ENCODE results near the gene DDO. TPM values are rescaled to one million over a fixed set of nuclear protein-coding genes. Genes with fewer than 3 reads are reported as not detected.
A peak's percentile ranks its signal among the peaks of the same experiment; 100 is the strongest.

DDO gene
- total and polyA plus RNA-seq, 4 donors: 0.79 to 3.1 (median 2.0) TPM

DNA sequence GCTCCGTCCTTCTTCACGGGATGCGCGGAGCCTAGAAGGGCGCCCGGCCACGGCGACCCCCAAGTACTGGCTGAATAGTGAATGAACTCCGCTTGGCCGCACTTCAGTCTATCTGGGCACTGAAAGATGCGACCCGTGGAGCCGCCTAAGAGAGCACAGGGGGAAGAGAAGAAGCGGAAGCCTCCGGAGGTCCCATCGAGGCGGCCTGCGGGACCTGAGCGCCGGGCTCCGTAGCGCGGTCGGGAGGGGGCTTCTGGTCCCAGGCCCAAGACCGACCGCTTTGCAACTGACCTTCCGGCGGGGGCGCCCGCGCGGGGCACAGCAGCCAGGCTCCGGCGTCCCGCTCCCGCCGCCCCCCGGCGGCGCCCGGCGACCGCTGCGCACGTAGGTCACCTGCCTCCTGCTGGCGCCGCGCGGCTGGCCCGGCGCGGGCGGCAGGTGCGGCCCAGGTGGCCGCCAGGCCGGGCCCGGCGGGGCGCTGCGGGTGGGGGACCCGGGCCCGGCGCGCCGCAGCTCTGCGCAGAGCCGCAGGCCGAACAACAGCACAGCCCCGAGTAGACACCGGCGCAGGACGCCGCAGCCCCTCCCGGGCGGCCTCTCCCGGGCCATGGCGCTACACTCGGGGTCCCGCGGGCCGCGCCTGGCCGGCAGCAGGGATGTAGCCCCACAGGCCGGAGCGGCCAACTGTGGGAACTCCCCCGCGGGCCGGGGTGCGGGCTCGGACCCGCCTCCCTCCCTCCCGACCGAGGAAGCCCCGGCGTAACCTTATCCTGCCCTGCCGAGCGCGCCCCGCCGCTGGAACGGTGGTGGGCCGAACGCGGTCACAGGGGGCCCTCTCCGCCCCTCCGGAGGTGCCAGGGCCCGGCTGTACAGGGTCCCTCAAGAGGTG lies 57.5 kb downstream of the DDO start, which contains the start of gene METTL24:
Gene METTL24 (minus strand): TSS at position 686 of the 889 bp plus-strand sequence. CDS start 77 bp downstream, at position 609.
- Histone ChIP-seq H3K9me3 (ENCODE audit: control insufficient read depth in 4 of 4, insufficient read depth in 3 of 4, low read length in 3 of 4) (no peaks in the 10 kb centered on the region), H3K36me3 (ENCODE audit: control insufficient read depth in 4 of 4, insufficient read depth in 4 of 4, low read length in 4 of 4) (no peaks in the 10 kb centered on the region), H3K4me1 (ENCODE audit: control insufficient read depth in 5 of 5, insufficient read depth in 5 of 5, low read length in 5 of 5) (peaks cover 0 to 30% (median 9%) of the 10 kb centered on the region in 5 donors), H3K4me3 (peak within 1 kb of the TSS; percentile 43), H3K27me3 (ENCODE audit: control insufficient read depth in 3 of 3, insufficient read depth in 3 of 3, low read length in 2 of 3) (peaks cover 0 to 2% (median 0%) of the 10 kb centered on the region in 3 donors), H3K9ac (ENCODE audit: insufficient read depth in 1 of 2, low read length in 2 of 2) (peak within 1 kb of the TSS; percentile 29 to 64), H3K27ac (ENCODE audit: low read depth in 1 of 2, low read length in 1 of 2) (peak within 1 kb of the TSS in 1 of 2 donors; percentile 78)
- TF ChIP-seq, protein P1, sequence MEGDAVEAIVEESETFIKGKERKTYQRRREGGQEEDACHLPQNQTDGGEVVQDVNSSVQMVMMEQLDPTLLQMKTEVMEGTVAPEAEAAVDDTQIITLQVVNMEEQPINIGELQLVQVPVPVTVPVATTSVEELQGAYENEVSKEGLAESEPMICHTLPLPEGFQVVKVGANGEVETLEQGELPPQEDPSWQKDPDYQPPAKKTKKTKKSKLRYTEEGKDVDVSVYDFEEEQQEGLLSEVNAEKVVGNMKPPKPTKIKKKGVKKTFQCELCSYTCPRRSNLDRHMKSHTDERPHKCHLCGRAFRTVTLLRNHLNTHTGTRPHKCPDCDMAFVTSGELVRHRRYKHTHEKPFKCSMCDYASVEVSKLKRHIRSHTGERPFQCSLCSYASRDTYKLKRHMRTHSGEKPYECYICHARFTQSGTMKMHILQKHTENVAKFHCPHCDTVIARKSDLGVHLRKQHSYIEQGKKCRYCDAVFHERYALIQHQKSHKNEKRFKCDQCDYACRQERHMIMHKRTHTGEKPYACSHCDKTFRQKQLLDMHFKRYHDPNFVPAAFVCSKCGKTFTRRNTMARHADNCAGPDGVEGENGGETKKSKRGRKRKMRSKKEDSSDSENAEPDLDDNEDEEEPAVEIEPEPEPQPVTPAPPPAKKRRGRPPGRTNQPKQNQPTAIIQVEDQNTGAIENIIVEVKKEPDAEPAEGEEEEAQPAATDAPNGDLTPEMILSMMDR (IDR thresholded peaks at IDR 0.05; ENCODE audit: control extremely low read depth, extremely low read depth): no peak
- ATAC-seq (ENCODE audit: insufficient read depth, low FRiP score) (peak; percentile 16), DNase-seq (peak; percentile 60 to 69 (median 61))
- 1 to 2% methylated on average over 81 to 107 of the region's 107 CpGs for WGBS, 2 donors

DNA sequence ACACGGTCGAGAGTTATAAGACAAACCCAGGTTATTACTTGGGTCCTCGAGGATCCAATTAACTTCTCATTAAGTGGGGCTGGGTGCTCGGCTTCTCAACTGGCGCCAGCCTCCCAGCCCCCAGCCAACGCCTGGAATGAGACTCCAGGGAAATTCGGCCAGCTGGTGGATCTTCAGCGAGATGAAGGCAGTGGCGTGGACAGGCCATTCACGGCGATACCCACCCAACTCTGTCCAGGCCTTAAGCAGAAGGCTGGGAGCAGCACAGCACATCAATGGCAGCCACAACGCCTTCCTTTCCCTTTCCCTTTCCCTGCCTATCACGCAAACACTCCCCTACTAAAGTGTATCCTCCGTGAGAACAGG lies 58.1 kb downstream of the DDO start:
- peak in 2 of 3 donors; percentile 32 to 34 for DNase-seq
- TF ChIP-seq, protein P1 (IDR thresholded peaks at IDR 0.05; ENCODE audit: control extremely low read depth, extremely low read depth): no peak
- Histone ChIP-seq H3K27ac (ENCODE audit: low read depth in 1 of 2, low read length in 1 of 2) (peak overlapping the region in 1 of 2 donors; percentile 78), H3K36me3 (ENCODE audit: control insufficient read depth in 4 of 4, insufficient read depth in 4 of 4, low read length in 4 of 4) (no peaks in the 10 kb centered on the region), H3K4me1 (ENCODE audit: control insufficient read depth in 5 of 5, insufficient read depth in 5 of 5, low read length in 5 of 5) (peaks cover 0 to 36% (median 9%) of the 10 kb centered on the region in 5 donors), H3K4me3 (peak overlapping the region; percentile 43), H3K9ac (ENCODE audit: insufficient read depth in 1 of 2, low read length in 2 of 2) (no peak overlapping the region), H3K9me3 (ENCODE audit: control insufficient read depth in 4 of 4, insufficient read depth in 3 of 4, low read length in 3 of 4) (no peaks in the 10 kb centered on the region), H3K27me3 (ENCODE audit: control insufficient read depth in 3 of 3, insufficient read depth in 3 of 3, low read length in 2 of 3) (peaks cover 0 to 2% (median 0%) of the 10 kb centered on the region in 3 donors)
- ATAC-seq (ENCODE audit: insufficient read depth, low FRiP score): no peak
- 42 to 55% methylated on average over 14 of the region's 14 CpGs for WGBS, 2 donors

DNA sequence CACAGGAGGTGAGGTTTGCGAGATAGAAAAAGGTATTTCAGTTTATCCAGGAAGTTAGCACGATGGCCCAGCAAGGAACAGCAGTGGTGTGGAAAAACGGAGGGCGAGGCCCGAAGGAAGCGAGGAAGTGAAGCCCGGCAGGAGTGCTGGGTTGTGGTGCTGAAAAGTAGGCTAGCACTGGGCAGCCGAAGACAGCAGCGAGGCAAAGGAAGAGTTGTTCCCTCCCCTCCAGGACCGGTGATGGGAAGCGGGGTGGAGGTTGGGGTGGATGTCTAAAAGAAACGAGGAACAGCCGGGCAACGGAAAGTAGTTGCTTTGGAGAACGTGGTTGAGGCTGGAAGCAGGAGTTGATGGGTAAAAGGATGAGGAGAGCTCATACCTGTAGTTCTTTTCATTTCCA lies 58.6 kb downstream of the DDO start:
- no peak overlapping the region for H3K27ac ChIP-seq (ENCODE audit: low read depth in 1 of 2, low read length in 1 of 2)
- no peak overlapping the region for H3K4me3 ChIP-seq
- H3K9me3 ChIP-seq (ENCODE audit: control insufficient read depth in 4 of 4, insufficient read depth in 3 of 4, low read length in 3 of 4): no peaks in the 10 kb centered on the region
- DNase-seq: no peak
- peaks cover 0 to 41% (median 9%) of the 10 kb centered on the region in 5 donors for H3K4me1 ChIP-seq (ENCODE audit: control insufficient read depth in 5 of 5, insufficient read depth in 5 of 5, low read length in 5 of 5)
- H3K36me3 ChIP-seq (ENCODE audit: control insufficient read depth in 4 of 4, insufficient read depth in 4 of 4, low read length in 4 of 4): no peaks in the 10 kb centered on the region
- 70 to 76% methylated on average over 15 of the region's 15 CpGs for WGBS, 2 donors
- TF ChIP-seq, protein P1 (IDR thresholded peaks at IDR 0.05; ENCODE audit: control extremely low read depth, extremely low read depth): no peak
- peaks cover 0 to 2% (median 0%) of the 10 kb centered on the region in 3 donors for H3K27me3 ChIP-seq (ENCODE audit: control insufficient read depth in 3 of 3, insufficient read depth in 3 of 3, low read length in 2 of 3)
- ATAC-seq (ENCODE audit: insufficient read depth, low FRiP score): no peak
- H3K9ac ChIP-seq (ENCODE audit: insufficient read depth in 1 of 2, low read length in 2 of 2): no peak overlapping the region

All from lung (tissue), 12 donors.